LNCAP (cell line): Measurements from ENCODE around the gene AMZ1.

ENCODE experiments used
- CTCF ChIP-seq: fragments of 450-650 bp; IDR thresholded peaks from 2 replicates; pipeline ENCODE4 v1.5.1; 2017; ENCODE audit warnings: mild to moderate bottlenecking

AMZ1 gene

GRCh38 chr7:2661602-2662272 is 26.3 kb upstream of the AMZ1 start:
- no peak for TF ChIP-seq CTCF

DNA sequence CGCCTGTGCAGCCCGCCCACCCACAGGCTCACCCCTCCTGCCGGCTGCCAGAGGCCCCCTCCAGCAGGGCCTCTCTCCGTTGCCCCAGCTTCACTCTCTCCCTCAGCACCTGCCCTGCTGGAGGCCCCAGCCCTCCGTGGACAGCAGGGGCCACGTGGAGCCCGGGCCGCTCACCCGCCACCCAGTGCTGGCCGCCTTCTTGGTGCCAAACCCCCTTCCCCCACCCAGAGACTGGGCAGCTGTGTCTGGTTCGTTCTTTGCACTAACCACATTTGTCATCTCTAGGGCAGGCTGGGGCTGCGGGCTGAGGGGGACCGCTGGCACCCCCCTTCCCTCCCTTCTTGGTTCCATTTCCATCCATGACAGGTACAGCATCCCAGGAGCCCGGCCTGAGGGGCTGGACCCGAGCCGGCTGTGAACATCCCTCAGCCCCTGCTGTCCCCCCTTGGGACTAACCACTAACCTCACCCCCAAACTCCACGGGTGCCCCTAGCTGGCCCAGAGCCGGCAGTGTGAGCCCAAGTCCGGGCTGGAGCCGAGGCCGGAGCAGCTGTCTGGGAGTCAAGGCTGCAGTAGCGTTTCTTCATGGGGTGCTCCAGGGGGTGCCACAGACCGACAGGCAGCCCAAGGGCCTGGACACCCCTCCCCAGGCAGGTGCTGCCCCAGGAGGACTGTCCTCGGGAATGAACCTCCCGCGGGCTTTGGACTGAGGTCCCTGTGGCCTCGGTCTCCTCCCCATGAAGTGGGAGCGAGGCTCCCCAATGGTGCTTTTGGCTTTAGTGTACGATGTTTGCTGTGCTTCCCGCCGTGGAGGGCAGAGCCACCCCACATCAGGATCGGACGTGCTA is 25.5 kb upstream of the AMZ1 start:
- no peak for TF ChIP-seq CTCF

- TF ChIP-seq CTCF = no peak
These were observed 24.7 kb upstream of the AMZ1 start for GRCh38 chr7:2663121-2663886.

DNA sequence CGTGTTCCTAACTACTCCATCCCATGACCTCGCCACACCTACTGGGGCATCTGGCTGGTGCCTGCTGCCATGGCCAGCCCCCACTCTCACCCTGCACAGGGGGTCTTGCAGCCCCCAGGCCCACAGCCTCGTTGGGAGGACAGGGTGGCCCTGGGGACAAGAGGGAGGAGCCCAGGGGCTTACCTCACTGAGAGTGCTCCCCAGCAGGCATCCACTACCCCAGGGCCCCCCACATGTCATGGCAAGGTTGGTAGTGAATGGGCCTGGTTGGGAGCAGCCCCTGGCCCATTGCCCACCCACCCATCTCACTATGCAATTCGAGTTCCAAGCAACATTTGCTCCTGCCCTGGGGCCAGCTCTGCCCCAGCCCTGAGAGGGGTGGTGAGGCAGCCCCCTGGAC is 24.0 kb upstream of the AMZ1 start:
- no peak for TF ChIP-seq CTCF

GRCh38 chr7:2665359-2665791 is 22.6 kb upstream of the AMZ1 start:
- TF ChIP-seq CTCF = no peak

DNA sequence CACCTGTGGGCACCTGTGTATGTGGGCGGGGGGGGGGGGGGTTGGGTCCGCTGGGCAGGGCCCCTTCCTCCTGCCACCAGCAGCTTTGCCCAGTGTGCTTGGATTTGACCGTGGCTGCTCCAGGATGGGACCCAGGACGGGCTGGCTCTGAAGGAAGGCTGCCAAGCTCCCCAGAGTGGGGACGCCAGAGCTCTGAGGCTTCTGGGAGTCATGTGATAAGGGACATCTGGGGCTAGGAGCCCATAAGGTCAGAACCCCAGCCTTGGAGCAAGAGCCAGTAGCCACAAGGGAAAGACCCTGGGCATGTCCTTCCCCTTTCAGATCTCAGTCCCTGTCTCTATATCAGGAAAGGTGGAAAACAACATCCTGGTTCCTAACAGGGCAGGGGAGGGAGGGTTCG is 21.8 kb upstream of the AMZ1 start:
- no peak for TF ChIP-seq CTCF

DNA sequence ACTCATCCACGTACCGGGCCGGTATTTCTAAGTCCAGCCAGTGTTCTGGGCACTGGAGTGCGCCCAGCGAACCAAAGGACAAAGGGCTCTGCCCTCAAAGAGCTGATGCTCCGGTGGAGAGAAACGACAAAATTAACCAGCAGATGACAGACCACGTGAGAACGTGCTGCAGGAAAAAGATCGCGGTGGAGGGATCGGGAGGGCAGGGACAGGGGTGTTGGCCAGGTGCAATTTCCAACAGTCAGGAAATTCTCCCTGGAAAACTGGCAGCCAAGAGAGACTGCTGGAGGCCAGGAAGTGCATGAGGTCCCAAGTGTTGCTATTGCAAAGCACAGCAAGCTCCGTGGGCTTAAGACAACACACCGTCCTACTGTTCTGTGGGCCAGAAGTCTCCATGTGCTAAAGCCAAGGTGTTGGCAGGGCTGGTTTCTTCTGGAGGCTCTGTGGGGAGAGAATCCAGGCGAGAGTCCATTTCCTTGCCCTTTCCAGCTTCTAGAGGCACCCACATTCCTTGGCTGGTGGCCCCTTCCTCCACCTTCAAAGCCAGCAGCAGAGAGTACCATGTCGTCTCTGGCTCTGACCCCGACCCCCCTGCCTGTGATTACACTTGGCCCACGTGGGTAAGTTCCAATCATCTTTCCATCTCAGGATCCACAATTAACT is 21.3 kb upstream of the AMZ1 start:
- no peak for TF ChIP-seq CTCF
